Fibroblast of the aortic adventitia (primary cell): Measurements from ENCODE around the gene RNU6-9. TPM values are rescaled to one million over a fixed set of nuclear protein-coding genes. Genes with fewer than 3 reads are reported as not detected.
"Not testable (repeated sequence)": the region's sequence is repeated elsewhere in the genome, so short reads cannot be mapped to it uniquely, and the experiment has no call there.

ENCODE experiments used
- DNase-seq: peaks from one replicate; pipeline ENCODE4 v3.0.0-alpha.2; 2010; ENCODE audit warnings: low read depth
- H3K4me3 ChIP-seq: 2 replicates; pipeline ENCODE4 v1.5.1; 2011; ENCODE audit warnings: low read depth, mild to moderate bottlenecking, control low read depth, low read length, moderate library complexity
- CTCF ChIP-seq: IDR thresholded peaks from 2 replicates; pipeline ENCODE4 v1.5.1; 2011; ENCODE audit warnings: mild to moderate bottlenecking, low read length, control low read depth, inconsistent platforms; ENCODE audit not compliant: insufficient read depth
- total RNA-seq: library from RNA; depleted of rRNA; stranded (reverse); fragments of >200 nt; gene quantifications from 2 replicates; pipeline ENCODE4 v1.2.3, GENCODE V29; 2012; ENCODE audit warnings: low replicate concordance

RNU6-9 gene
- not detected in 2 replicates for total RNA-seq

GRCh38 chr19:892894-893689, at the start of gene RNU6-9, which contains the start of gene MED16:
RNU6-9 (plus strand) TSS chr19:893484.
MED16 (minus strand) TSS chr19:893187; CDS start chr19:891131, 2,056 bp downstream.
- peak; percentile 95 for DNase-seq
- peak within 1 kb of the TSS; percentile 83 for H3K4me3 ChIP-seq
- no peak for TF ChIP-seq CTCF

GRCh38 chr19:843836-844545, 49.3 kb upstream of the RNU6-9 start:
- H3K4me3 ChIP-seq, result no peak overlapping the region
- no peak for TF ChIP-seq CTCF
- DNase-seq, result no peak

- H3K4me3 ChIP-seq, result no peak overlapping the region
- no peak for TF ChIP-seq CTCF
- DNase-seq, result no peak
Observed at GRCh38 chr19:844546-844971, 48.7 kb upstream of the RNU6-9 start.

GRCh38 chr19:845707-846521, 47.4 kb upstream of the RNU6-9 start:
- no peak for DNase-seq
- TF ChIP-seq CTCF, result no peak
- H3K4me3 ChIP-seq, result no peak overlapping the region

- DNase-seq, result no peak
- TF ChIP-seq CTCF, result no peak
Observed at GRCh38 chr19:848386-848921, 44.8 kb upstream of the RNU6-9 start.

GRCh38 chr19:849195-849594, 44.1 kb upstream of the RNU6-9 start:
- H3K4me3 ChIP-seq, DNase-seq: not testable (repeated sequence)

More at GRCh38 chr19:848386-848921, 44.8 kb upstream of the RNU6-9 start:
- no peak overlapping the region for H3K4me3 ChIP-seq
